GM12878 (cell line): ENCODE results near the gene ADAMTSL4. TPM values are rescaled to one million over a fixed set of nuclear protein-coding genes. Genes with fewer than 3 reads are reported as not detected.
A peak's percentile ranks its signal among the peaks of the same experiment; 100 is the strongest.

Experiments
- ATF2 ChIP-seq: IDR thresholded peaks from 2 replicates; pipeline ENCODE4 v1.6.1; 2012; ENCODE audit warnings: low read length, inconsistent platforms
- ETV6 ChIP-seq, 2 experiments: fragments of 450-650 bp in 1 of 2; IDR thresholded peaks in 1 of 2; conservative IDR thresholded peaks in 1 of 2; 2 replicates each; pipeline ENCODE4 v1.6.1; 2014; ENCODE audit warnings: antibody characterized with exemption in 1 of 2, borderline replicate concordance in 1 of 2, low read depth in 1 of 2, mild to moderate bottlenecking in 1 of 2, moderate library complexity in 1 of 2
- IKZF1 ChIP-seq: fragments of 450-650 bp; conservative IDR thresholded peaks from 2 replicates; pipeline ENCODE4 v1.6.1; 2017; ENCODE audit warnings: antibody characterized with exemption, mild to moderate bottlenecking
- IKZF2 ChIP-seq, 2 experiments: fragments of 450-650 bp; IDR thresholded peaks; 2 replicates each; pipeline ENCODE4 v1.6.1; 2017; ENCODE audit warnings: mild to moderate bottlenecking in 2 of 2, moderate library complexity in 2 of 2
- KLF5 ChIP-seq: fragments of 450-650 bp; IDR thresholded peaks from 2 replicates; pipeline ENCODE4 v1.6.1; 2014; ENCODE audit warnings: mild to moderate bottlenecking; ENCODE audit not compliant: partially characterized antibody
- LARP7 ChIP-seq: fragments of 450-650 bp; IDR thresholded peaks from 2 replicates; pipeline ENCODE4 v1.6.1; 2017; ENCODE audit warnings: mild to moderate bottlenecking
- MLLT1 ChIP-seq: fragments of 450-650 bp; IDR thresholded peaks from 2 replicates; pipeline ENCODE4 v1.6.1; 2016; ENCODE audit warnings: mild to moderate bottlenecking
- SIX5 ChIP-seq: IDR thresholded peaks from 2 replicates; pipeline ENCODE4 v1.6.1; 2011; ENCODE audit warnings: mild to moderate bottlenecking, low read depth, low read length, moderate library complexity; ENCODE audit not compliant: severe bottlenecking
- SUPT20H ChIP-seq: IDR thresholded peaks from 2 replicates; pipeline ENCODE4 v1.6.1; 2011; ENCODE audit warnings: low read depth, mild to moderate bottlenecking, low read length, moderate library complexity, borderline replicate concordance; ENCODE audit not compliant: control insufficient read depth
- TCF3 ChIP-seq: IDR thresholded peaks from 2 replicates; pipeline ENCODE4 v1.6.1; 2012; ENCODE audit warnings: low read depth, mild to moderate bottlenecking, low read length, borderline replicate concordance; ENCODE audit not compliant: insufficient read depth
- polyA plus RNA-seq, 11 experiments: library from polyadenylated mRNA; depleted of rRNA in 4 of 11; unstranded in 6 of 11; stranded (reverse) in 5 of 11; fragments of >200 nt; fragmentation: Nextera tagmentation in 4 of 11; fragmentation: Illumina TruSeq in 1 of 11; extraction: Ambion mirVana in 4 of 11; extraction: Trizol in 1 of 11; gene quantifications; 1 replicate in 1 of 11; 2 replicates in 10 of 11; pipeline versions ENCODE4 v1.2.1 to v1.2.3, GENCODE V29; 2011 to 2016; ENCODE audit warnings: inconsistent platforms in 2 of 11, missing spikeins in 2 of 11, low read depth in 1 of 11
- total RNA-seq, 4 experiments: library from RNA; depleted of rRNA in 3 of 4; stranded (reverse); fragments of >200 nt in 3 of 4; fragmentation: Illumina TruSeq in 1 of 4; extraction: Trizol in 1 of 4; gene quantifications; 2 replicates each; pipeline versions ENCODE4 v1.2.1 to v1.2.3, GENCODE V29; 2013 to 2021
- TF ChIP-seq, protein P1 (sequence below): fragments of 450-650 bp; IDR thresholded peaks from 2 replicates; pipeline ENCODE4 v1.6.1; 2018; ENCODE audit warnings: mild to moderate bottlenecking, low read depth, moderate library complexity; ENCODE audit not compliant: partially characterized antibody
- TF ChIP-seq, protein P2 (sequence below): fragments of 450-650 bp; IDR thresholded peaks from 2 replicates; pipeline ENCODE4 v1.6.1; 2017; ENCODE audit warnings: low read depth, mild to moderate bottlenecking, moderate library complexity
- TF ChIP-seq, protein P3 (sequence below): fragments of 450-650 bp; formaldehyde crosslinking; IDR thresholded peaks from 2 replicates; pipeline ENCODE4 v1.4.0; 2020; ENCODE audit warnings: mild to moderate bottlenecking, moderate library complexity

Gene ADAMTSL4
- total and polyA plus RNA-seq, 10 of the 15 experiments (the other 5 are each of a cell fraction or from before 2014, with no cell fraction given): 0.04 to 0.15 (median 0.05) TPM; not detected in 5

DNA sequence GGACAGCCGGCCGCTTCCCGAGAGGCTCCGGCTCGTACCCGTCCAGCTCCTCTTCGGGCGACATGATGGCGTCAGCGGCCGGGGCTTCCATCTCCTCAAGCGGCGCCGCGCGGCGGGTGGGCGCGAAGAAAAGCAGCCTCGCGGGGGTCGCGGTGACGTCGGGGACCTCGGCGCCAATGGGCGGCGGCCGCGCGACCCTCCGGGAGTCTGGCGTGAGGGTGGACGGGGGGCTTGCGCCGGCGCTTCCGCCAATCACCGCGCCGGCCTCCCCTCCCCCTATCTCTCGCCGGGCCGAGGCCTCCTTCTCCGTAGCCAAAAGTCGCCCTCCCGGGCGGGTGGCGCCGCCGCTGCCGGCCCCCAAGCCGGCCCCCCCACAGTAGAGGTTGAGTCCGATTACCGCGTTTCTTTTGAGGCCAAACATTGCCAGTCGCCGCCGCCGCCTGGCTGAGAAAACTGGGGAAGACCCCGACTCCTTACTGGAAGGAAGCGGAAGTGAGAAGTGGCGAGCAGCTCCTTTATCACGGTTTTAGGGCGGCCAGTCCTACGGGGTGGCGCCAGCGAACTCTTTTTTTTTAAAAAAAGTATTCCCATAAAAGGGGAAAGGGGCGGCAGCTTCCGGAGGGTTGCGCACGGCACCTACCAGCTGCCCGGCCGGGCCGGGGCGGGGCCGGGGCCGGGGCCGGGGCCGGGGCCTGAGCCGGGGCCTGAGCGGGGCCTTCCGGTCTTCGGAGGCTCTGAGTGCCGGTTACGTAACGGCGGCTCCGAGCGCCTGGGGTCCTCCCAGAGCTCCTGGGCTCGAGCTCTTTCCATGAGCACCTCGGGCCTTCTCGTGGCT is 30.1 kb downstream of the ADAMTSL4 start, which contains the start of gene MCL1 (continued):
- TF ChIP-seq, protein P1, sequence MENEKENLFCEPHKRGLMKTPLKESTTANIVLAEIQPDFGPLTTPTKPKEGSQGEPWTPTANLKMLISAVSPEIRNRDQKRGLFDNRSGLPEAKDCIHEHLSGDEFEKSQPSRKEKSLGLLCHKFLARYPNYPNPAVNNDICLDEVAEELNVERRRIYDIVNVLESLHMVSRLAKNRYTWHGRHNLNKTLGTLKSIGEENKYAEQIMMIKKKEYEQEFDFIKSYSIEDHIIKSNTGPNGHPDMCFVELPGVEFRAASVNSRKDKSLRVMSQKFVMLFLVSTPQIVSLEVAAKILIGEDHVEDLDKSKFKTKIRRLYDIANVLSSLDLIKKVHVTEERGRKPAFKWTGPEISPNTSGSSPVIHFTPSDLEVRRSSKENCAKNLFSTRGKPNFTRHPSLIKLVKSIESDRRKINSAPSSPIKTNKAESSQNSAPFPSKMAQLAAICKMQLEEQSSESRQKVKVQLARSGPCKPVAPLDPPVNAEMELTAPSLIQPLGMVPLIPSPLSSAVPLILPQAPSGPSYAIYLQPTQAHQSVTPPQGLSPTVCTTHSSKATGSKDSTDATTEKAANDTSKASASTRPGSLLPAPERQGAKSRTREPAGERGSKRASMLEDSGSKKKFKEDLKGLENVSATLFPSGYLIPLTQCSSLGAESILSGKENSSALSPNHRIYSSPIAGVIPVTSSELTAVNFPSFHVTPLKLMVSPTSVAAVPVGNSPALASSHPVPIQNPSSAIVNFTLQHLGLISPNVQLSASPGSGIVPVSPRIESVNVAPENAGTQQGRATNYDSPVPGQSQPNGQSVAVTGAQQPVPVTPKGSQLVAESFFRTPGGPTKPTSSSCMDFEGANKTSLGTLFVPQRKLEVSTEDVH: peak; percentile 38
- TF ChIP-seq, protein P2, sequence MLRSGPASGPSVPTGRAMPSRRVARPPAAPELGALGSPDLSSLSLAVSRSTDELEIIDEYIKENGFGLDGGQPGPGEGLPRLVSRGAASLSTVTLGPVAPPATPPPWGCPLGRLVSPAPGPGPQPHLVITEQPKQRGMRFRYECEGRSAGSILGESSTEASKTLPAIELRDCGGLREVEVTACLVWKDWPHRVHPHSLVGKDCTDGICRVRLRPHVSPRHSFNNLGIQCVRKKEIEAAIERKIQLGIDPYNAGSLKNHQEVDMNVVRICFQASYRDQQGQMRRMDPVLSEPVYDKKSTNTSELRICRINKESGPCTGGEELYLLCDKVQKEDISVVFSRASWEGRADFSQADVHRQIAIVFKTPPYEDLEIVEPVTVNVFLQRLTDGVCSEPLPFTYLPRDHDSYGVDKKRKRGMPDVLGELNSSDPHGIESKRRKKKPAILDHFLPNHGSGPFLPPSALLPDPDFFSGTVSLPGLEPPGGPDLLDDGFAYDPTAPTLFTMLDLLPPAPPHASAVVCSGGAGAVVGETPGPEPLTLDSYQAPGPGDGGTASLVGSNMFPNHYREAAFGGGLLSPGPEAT: peak; percentile 42; the same call in 1 of the 2 replicates
- TF ChIP-seq SIX5 (no peak), IKZF1 (peak; percentile 72), SUPT20H (no peak), MLLT1 (peak; percentile 77), IKZF2 (IDR thresholded peaks at IDR 0.05) (peak in 1 of 2 experiments; percentile 41; a peak in 1 of 4 replicates), ATF2 (0 out of 2 replicates have a peak, but pooled peaks have one; percentile 35), KLF5 (no peak), LARP7 (peak; percentile 92), TCF3 (peak; percentile 83), ETV6 (conservative IDR thresholded peaks at IDR 0.05 in 1 of 2, IDR thresholded peaks at IDR 0.05 in 1 of 2; ENCODE audit: borderline replicate concordance in 1 of 2, low read depth in 1 of 2) (peak in 1 of 2 experiments; percentile 70; a peak in 2 of 4 replicates)
- TF ChIP-seq, protein P3, sequence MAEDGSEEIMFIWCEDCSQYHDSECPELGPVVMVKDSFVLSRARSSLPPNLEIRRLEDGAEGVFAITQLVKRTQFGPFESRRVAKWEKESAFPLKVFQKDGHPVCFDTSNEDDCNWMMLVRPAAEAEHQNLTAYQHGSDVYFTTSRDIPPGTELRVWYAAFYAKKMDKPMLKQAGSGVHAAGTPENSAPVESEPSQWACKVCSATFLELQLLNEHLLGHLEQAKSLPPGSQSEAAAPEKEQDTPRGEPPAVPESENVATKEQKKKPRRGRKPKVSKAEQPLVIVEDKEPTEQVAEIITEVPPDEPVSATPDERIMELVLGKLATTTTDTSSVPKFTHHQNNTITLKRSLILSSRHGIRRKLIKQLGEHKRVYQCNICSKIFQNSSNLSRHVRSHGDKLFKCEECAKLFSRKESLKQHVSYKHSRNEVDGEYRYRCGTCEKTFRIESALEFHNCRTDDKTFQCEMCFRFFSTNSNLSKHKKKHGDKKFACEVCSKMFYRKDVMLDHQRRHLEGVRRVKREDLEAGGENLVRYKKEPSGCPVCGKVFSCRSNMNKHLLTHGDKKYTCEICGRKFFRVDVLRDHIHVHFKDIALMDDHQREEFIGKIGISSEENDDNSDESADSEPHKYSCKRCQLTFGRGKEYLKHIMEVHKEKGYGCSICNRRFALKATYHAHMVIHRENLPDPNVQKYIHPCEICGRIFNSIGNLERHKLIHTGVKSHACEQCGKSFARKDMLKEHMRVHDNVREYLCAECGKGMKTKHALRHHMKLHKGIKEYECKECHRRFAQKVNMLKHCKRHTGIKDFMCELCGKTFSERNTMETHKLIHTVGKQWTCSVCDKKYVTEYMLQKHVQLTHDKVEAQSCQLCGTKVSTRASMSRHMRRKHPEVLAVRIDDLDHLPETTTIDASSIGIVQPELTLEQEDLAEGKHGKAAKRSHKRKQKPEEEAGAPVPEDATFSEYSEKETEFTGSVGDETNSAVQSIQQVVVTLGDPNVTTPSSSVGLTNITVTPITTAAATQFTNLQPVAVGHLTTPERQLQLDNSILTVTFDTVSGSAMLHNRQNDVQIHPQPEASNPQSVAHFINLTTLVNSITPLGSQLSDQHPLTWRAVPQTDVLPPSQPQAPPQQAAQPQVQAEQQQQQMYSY: no peak
